K562 (cell line): ENCODE measurements around the gene PSMA8. TPM values are rescaled to one million over a fixed set of nuclear protein-coding genes. Genes with fewer than 3 reads are reported as not detected.

Experiments used
- ATAC-seq: fragments of 200-7000 bp; cut with Tn5 transposase; 3 replicates; pipeline ENCODE4 v1.9.1; 2020; ENCODE audit warnings: moderate library complexity
- BruUV-seq: library from RNA; stranded (reverse); fragments of 400-500 nt; replicated peaks from 2 replicates; lab custom pipeline; 2021; lab: Mats Ljungman, UMichigan
- CTCF ChIA-PET: fragments of 300-600 bp; formaldehyde crosslinking; extraction: SDS; loops from one replicate; lab custom pipeline; 2021; ENCODE audit warnings: low intra/inter-chr PET ratio; lab: Yijun Ruan, JAX
- POLR2A ChIA-PET: fragments of 300-600, 350-650 bp; sonication (Branson Sonifier 250); formaldehyde crosslinking; extraction: SDS; loops from one replicate; lab custom pipeline; 2021; ENCODE audit warnings: antibody characterized with exemption, inconsistent platforms; lab: Yijun Ruan, JAX
- DNase-seq, 4 experiments: peaks; one replicate each; pipeline versions ENCODE4 v3.0.0 to v3.0.0-alpha.2; 2011 to 2018; ENCODE audit warnings: low spot score in 3 of 4, mixed read lengths in 3 of 4; ENCODE audit errors: extremely low read depth in 1 of 4
- FAIRE-seq: peaks from 2 replicates; lab custom pipeline; 2011; peaks lifted over from hg19 to GRCh38; lab: Jason Lieb, UNC
- H2AFZ ChIP-seq: 2 replicates; pipeline ENCODE4 v1.6.0; 2011; ENCODE audit warnings: low read depth, low read length, control low read depth, inconsistent platforms
- H3K27ac ChIP-seq: fragments of 200-600 bp; 3 replicates; pipeline ENCODE4 v1.8.0; 2011; ENCODE audit warnings: low read depth, mild to moderate bottlenecking, control low read depth, inconsistent platforms, low read length, moderate library complexity, mixed read lengths; ENCODE audit errors: extremely low read depth
- H3K27me3 ChIP-seq, 2 experiments: fragments of 300-600 bp in 1 of 2; 2 replicates in 1 of 2; 3 replicates in 1 of 2; pipeline versions ENCODE4 v1.6.0 to v1.8.0; 2011; ENCODE audit warnings: inconsistent platforms in 2 of 2, low read length in 2 of 2, mild to moderate bottlenecking in 1 of 2, mixed read lengths in 1 of 2, moderate library complexity in 1 of 2; ENCODE audit not compliant: control insufficient read depth in 2 of 2, insufficient read depth in 2 of 2
- H3K36me3 ChIP-seq: fragments of 300-600 bp; 3 replicates; pipeline ENCODE4 v1.8.0; 2011; ENCODE audit warnings: mild to moderate bottlenecking, low read length, inconsistent platforms; ENCODE audit not compliant: control insufficient read depth, insufficient read depth
- H3K4me1 ChIP-seq, 2 experiments: fragments of 200-600 bp in 1 of 2; replicated peaks in 1 of 2; 2 replicates in 1 of 2; 3 replicates in 1 of 2; pipeline versions ENCODE4 v1.5.1 to v1.8.0; 2011; ENCODE audit warnings: inconsistent platforms in 2 of 2, low read length in 2 of 2, mild to moderate bottlenecking in 1 of 2, mixed read lengths in 1 of 2, moderate library complexity in 1 of 2; ENCODE audit not compliant: control insufficient read depth in 2 of 2, insufficient read depth in 2 of 2
- H3K4me2 ChIP-seq: 2 replicates; pipeline ENCODE4 v1.6.1; 2011; ENCODE audit warnings: low read length, control low read depth, inconsistent platforms, mixed read lengths; ENCODE audit not compliant: insufficient read depth
- H3K4me3 ChIP-seq: fragments of 200-600 bp; sonication (generic), shearing (Covaris generic); 2 replicates; pipeline ENCODE4 v1.5.1; 2016; ENCODE audit warnings: control low read depth, inconsistent platforms
- H3K79me2 ChIP-seq: fragments of 200-600 bp; 3 replicates; pipeline ENCODE4 v1.8.0; 2011; ENCODE audit warnings: low read length, inconsistent platforms; ENCODE audit not compliant: control insufficient read depth, insufficient read depth
- H3K9ac ChIP-seq, 2 experiments: 2 replicates each; pipeline versions ENCODE4 v1.6.0 to v1.6.1; 2011; ENCODE audit warnings: low read depth in 2 of 2, low read length in 2 of 2, control low read depth in 1 of 2, inconsistent platforms in 1 of 2, mild to moderate bottlenecking in 1 of 2, mixed read lengths in 1 of 2; ENCODE audit not compliant: insufficient read depth in 1 of 2
- H3K9me1 ChIP-seq: one replicate; pipeline ENCODE4 v1.6.0; 2011; ENCODE audit warnings: inconsistent platforms, mild to moderate bottlenecking, low read length, moderate library complexity; ENCODE audit not compliant: control insufficient read depth, insufficient read depth
- H3K9me3 ChIP-seq: replicated peaks from 2 replicates; pipeline ENCODE4 v1.5.1; 2011; ENCODE audit warnings: low read depth, low read length, inconsistent platforms; ENCODE audit not compliant: control insufficient read depth, insufficient read depth
- H4K20me1 ChIP-seq: replicated peaks from 2 replicates; pipeline ENCODE4 v1.6.1; 2011; ENCODE audit warnings: low read length, inconsistent platforms, mixed read lengths; ENCODE audit not compliant: control insufficient read depth, insufficient read depth
- CCAR2 ChIP-seq: fragments of 200-400 bp; formaldehyde crosslinking; IDR thresholded peaks from 2 replicates; pipeline ENCODE4 v1.6.1; 2017; ENCODE audit warnings: mild to moderate bottlenecking, low read depth, low read length
- CEBPZ ChIP-seq: fragments of 150-350 bp; IDR thresholded peaks from 2 replicates; pipeline ENCODE4 v1.6.1; 2014; ENCODE audit warnings: low read depth, mild to moderate bottlenecking, low read length, borderline replicate concordance
- GABPA ChIP-seq: fragments of 200-800 bp; sonication (Bioruptor generic); conservative IDR thresholded peaks from 2 replicates; pipeline ENCODE4 v1.6.1; 2016; ENCODE audit warnings: low read depth, missing genetic modification characterization, missing compliant biosample characterization
- JUND ChIP-seq, 2 experiments: IDR thresholded peaks; 2 replicates in 1 of 2; 3 replicates in 1 of 2; pipeline ENCODE4 v1.6.1; 2011; ENCODE audit warnings: borderline replicate concordance in 2 of 2, low read depth in 2 of 2, low read length in 2 of 2, improper control_type of control experiment in 1 of 2, missing biosample characterization in 1 of 2, missing genetic modification characterization in 1 of 2, missing genetic modification reagents in 1 of 2
- MYNN ChIP-seq, 2 experiments: sonication (generic); formaldehyde crosslinking in 1 of 2; IDR thresholded peaks; 2 replicates each; pipeline versions ENCODE4 v1.5.0 to v1.6.1; 2016 to 2020; ENCODE audit warnings: antibody characterized with exemption in 1 of 2, missing genetic modification reagents in 1 of 2
- NFE2 ChIP-seq: IDR thresholded peaks from 2 replicates; pipeline ENCODE4 v1.6.1; 2014; ENCODE audit warnings: antibody characterized with exemption, low read depth
- SAFB2 ChIP-seq: fragments of 200-400 bp; formaldehyde crosslinking; IDR thresholded peaks from 2 replicates; pipeline ENCODE4 v1.6.1; 2018; ENCODE audit warnings: borderline replicate concordance, low read length, low read depth, moderate library complexity; ENCODE audit not compliant: severe bottlenecking
- SIX5 ChIP-seq, 2 experiments: IDR thresholded peaks; 2 replicates each; pipeline ENCODE4 v1.6.1; 2011; ENCODE audit warnings: low read length in 2 of 2, borderline replicate concordance in 1 of 2, low read depth in 1 of 2, mild to moderate bottlenecking in 1 of 2, moderate library complexity in 1 of 2; ENCODE audit not compliant: insufficient read depth in 1 of 2
- TAL1 ChIP-seq: fragments of 450-650 bp; IDR thresholded peaks from 2 replicates; pipeline ENCODE4 v1.6.1; 2016; ENCODE audit warnings: mild to moderate bottlenecking
- TEAD1 ChIP-seq, 2 experiments: fragments of 450-650 bp in 1 of 2; sonication (generic) in 1 of 2; formaldehyde crosslinking; IDR thresholded peaks; 2 replicates each; pipeline versions ENCODE4 v1.4.0 to v1.8.0; 2020 to 2022; ENCODE audit warnings: mild to moderate bottlenecking in 2 of 2, missing genetic modification reagents in 1 of 2
- ZC3H4 ChIP-seq: sonication (generic); formaldehyde crosslinking; IDR thresholded peaks from 2 replicates; pipeline ENCODE4 v1.9.0; 2021; ENCODE audit warnings: missing genetic modification reagents, borderline replicate concordance
- ZNF324 ChIP-seq: fragments of 250-450 bp; sonication (Bioruptor Pico); IDR thresholded peaks from 2 replicates; pipeline ENCODE4 v1.4.0; 2020; ENCODE audit warnings: mild to moderate bottlenecking
- ZNF449 ChIP-seq: fragments of 250-450 bp; sonication (Bioruptor Pico); IDR thresholded peaks from 2 replicates; pipeline ENCODE4 v1.8.0; 2022; ENCODE audit warnings: moderate library complexity, mild to moderate bottlenecking, inconsistent platforms
- WGBS: fragments of 100-300 bp; shearing (Covaris generic); methylation state at CpG from one replicate; pipeline ENCODE4 v1.1.6; 2016; ENCODE audit warnings: low coverage, mixed read lengths; ENCODE audit not compliant: insufficient coverage; ENCODE audit errors: missing lambda C conversion rate; 5-methylcytosine and 5-hydroxymethylcytosine counted together
- in situ Hi-C: fragments of 300-500 bp; cut with MboI; formaldehyde crosslinking; loops from 4 replicates; pipeline ENCODE4 v1.15.0; 2018; ENCODE audit warnings: inconsistent platforms, mixed read lengths
- intact Hi-C: fragments of 100-400 bp; cut with micrococcal nuclease; formaldehyde crosslinking; loops from 2 replicates; pipeline ENCODE4 v1.14.2; 2022
- polyA plus RNA-seq, 8 experiments: library from polyadenylated mRNA; depleted of rRNA in 4 of 8; stranded (reverse) in 5 of 8; unstranded in 3 of 8; fragments of >200 nt; fragmentation: Nextera tagmentation in 2 of 8; fragmentation: Illumina TruSeq in 1 of 8; extraction: Ambion mirVana in 2 of 8; extraction: Trizol in 1 of 8; gene quantifications; 2 replicates each; pipeline versions ENCODE4 v1.2.1 to v1.2.3, GENCODE V29; 2011 to 2014; ENCODE audit warnings: inconsistent platforms in 1 of 8, missing spikeins in 1 of 8
- total RNA-seq, 7 experiments: library from RNA; depleted of rRNA in 6 of 7; stranded (reverse); fragments of >200 nt in 6 of 7; fragmentation: Illumina TruSeq in 2 of 7; extraction: Trizol in 2 of 7; gene quantifications; 2 replicates each; pipeline versions ENCODE4 v1.2.1 to v1.2.3, GENCODE V29; 2011 to 2021; ENCODE audit warnings: low replicate concordance in 1 of 7
- TF ChIP-seq, protein P1 (sequence below), 2 experiments: IDR thresholded peaks; 2 replicates each; pipeline ENCODE4 v1.6.1; 2012; ENCODE audit warnings: improper control_type of control experiment in 2 of 2, low read depth in 2 of 2, low read length in 2 of 2, borderline replicate concordance in 1 of 2

Gene PSMA8
- total and polyA plus RNA-seq, 9 of the 15 experiments (the other 6 are each of a cell fraction or from before 2014, with no cell fraction given) = not detected

DNA sequence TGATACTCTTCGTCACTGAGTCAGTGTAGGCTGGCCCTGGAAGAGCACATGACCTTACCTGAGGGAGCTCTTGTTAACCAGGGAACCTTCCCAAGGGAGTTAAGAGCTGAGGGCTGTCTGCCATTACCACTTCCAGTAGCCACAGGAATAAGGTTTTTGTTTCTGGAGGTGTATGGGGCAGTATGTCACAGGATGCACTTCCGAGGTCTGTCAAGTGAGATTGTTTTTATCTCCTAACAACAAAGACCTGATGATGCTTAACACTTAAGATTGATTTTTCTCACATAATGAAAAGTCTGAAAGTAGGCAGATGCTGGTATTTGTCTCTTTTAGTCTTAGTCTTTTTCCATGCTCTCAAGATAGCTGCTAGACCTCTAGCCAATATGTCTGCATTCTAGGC, 41.8 kb downstream of the PSMA8 start:
- DNase-seq (no peak), ATAC-seq (no peak), FAIRE-seq (no peak)
- intact Hi-C loops = no loop called here
- 0% methylated on average over 2 of the region's 2 CpGs for WGBS
- Histone ChIP-seq H3K9me3 (no peaks in the 10 kb centered on the region), H3K4me3 (no peak overlapping the region), H2AFZ (no peak overlapping the region), H3K27ac (no peak overlapping the region), H3K27me3 (peaks cover 5 to 6% of the 10 kb centered on the region in 2 experiments; a peak in 4 of 5 replicates), H3K4me2 (no peak overlapping the region), H3K4me1 (no peaks in the 10 kb centered on the region), H3K9ac (no peak overlapping the region), H3K36me3 (no peaks in the 10 kb centered on the region), H4K20me1 (no peaks in the 10 kb centered on the region), H3K79me2 (no peaks in the 10 kb centered on the region), H3K9me1 (no peaks in the 10 kb centered on the region)
- in situ Hi-C loops = no loop called here
- ChIA-PET CTCF (no interaction called here), POLR2A (interaction anchor here (0.8 to 1.9 kb wide), 3 partner anchors 14 to 203 kb away, joined by 3 to 5 read pairs (median 3); no protein-coding TSS in a partner anchor)
- no TSS peak for BruUV-seq
- TF ChIP-seq TEAD1 (CRISPR knock-in tag; IDR thresholded peaks at IDR 0.05) (no peak), CCAR2 (no peak), JUND (IDR thresholded peaks at IDR 0.05; ENCODE audit: borderline replicate concordance, low read depth, low read length) (no peak), JUND (tag; IDR thresholded peaks at IDR 0.05; ENCODE audit: borderline replicate concordance, low read depth, low read length) (no peak), CEBPZ (no peak), SIX5 (IDR thresholded peaks at IDR 0.05; ENCODE audit: borderline replicate concordance in 1 of 2, insufficient read depth in 1 of 2, low read depth in 1 of 2, low read length in 2 of 2) (no peak), ZNF449 (CRISPR knock-in tag) (no peak), ZC3H4 (CRISPR knock-in tag) (no peak), GABPA (tag) (no peak), MYNN (IDR thresholded peaks at IDR 0.05) (no peak), MYNN (CRISPR knock-in tag; IDR thresholded peaks at IDR 0.05) (no peak), NFE2 (no peak), SAFB2 (no peak), ZNF324 (CRISPR knock-in tag) (no peak), TAL1 (no peak)
- TF ChIP-seq, protein P1, sequence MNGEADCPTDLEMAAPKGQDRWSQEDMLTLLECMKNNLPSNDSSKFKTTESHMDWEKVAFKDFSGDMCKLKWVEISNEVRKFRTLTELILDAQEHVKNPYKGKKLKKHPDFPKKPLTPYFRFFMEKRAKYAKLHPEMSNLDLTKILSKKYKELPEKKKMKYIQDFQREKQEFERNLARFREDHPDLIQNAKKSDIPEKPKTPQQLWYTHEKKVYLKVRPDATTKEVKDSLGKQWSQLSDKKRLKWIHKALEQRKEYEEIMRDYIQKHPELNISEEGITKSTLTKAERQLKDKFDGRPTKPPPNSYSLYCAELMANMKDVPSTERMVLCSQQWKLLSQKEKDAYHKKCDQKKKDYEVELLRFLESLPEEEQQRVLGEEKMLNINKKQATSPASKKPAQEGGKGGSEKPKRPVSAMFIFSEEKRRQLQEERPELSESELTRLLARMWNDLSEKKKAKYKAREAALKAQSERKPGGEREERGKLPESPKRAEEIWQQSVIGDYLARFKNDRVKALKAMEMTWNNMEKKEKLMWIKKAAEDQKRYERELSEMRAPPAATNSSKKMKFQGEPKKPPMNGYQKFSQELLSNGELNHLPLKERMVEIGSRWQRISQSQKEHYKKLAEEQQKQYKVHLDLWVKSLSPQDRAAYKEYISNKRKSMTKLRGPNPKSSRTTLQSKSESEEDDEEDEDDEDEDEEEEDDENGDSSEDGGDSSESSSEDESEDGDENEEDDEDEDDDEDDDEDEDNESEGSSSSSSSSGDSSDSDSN (IDR thresholded peaks at IDR 0.05; ENCODE audit: borderline replicate concordance in 1 of 2, low read depth in 2 of 2, low read length in 2 of 2) = no peak
